NCI-H748 treated with DMSO at 0.1 percent for 48 hours (cell line): Measurements from ENCODE around the gene CNGB1.
"Not testable (repeated sequence)": the region's sequence is repeated elsewhere in the genome, so short reads cannot be mapped to it uniquely, and the experiment has no call there.

ENCODE experiments used
- DNase-seq: peaks from one replicate; lab custom pipeline; 2025; lab: John Stamatoyannopoulos, UW

Gene CNGB1

DNA sequence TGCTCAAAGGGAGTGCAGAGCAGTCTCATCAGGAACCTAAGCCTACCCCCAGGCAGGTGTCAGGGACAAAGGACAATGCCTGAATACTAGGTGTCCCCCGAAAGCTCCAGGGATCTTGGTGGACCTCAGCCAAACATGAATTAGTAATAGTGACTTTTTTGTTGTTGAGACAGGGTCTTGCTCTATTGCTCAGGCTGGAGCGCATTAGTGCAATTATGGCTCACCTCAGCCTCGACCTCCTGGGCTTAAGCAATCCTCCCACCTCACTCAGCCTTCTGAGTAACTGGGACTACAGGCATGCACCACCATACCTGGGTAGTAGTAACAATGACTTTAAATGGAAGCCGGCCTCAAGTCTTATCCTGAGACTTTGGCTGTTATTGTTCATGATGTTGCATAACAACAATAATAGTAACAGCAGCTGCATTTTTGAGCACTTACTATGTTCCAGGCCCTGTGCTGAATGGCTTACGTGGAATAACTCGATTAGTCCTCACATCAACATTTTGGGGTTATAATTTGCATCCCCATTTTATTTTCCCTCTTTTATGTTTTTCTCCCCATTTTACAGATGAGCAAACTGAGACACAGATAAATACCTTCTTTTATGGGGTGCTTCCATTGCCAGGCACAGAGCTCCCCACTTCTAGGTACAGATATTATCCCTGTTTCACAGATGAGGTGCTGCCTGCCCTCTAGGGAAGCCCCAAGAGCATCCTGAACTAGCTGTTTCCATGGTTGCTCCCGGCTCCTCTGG is 19.5 kb downstream of the CNGB1 start:
- DNase-seq = no peak

DNA sequence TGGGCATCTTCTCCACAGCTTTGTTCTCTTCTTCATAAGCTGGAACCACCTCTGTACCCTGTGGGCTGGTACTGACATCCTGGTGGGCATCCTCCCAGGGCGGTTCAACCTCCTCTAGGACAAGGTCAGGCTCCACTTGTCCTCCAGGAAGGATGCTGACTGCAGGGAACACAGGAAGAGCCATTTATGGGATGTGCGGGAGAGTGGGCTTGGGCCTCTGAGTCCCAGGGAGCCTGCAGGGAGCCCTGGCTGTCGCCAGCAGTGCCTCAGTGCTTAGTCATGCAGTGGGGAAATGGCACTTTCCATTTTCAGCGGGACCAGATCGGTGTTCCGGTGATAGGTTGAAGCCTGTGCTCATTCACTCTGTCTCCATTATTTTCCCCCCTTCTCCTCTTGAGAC is 20.5 kb downstream of the CNGB1 start:
- no peak for DNase-seq

DNA sequence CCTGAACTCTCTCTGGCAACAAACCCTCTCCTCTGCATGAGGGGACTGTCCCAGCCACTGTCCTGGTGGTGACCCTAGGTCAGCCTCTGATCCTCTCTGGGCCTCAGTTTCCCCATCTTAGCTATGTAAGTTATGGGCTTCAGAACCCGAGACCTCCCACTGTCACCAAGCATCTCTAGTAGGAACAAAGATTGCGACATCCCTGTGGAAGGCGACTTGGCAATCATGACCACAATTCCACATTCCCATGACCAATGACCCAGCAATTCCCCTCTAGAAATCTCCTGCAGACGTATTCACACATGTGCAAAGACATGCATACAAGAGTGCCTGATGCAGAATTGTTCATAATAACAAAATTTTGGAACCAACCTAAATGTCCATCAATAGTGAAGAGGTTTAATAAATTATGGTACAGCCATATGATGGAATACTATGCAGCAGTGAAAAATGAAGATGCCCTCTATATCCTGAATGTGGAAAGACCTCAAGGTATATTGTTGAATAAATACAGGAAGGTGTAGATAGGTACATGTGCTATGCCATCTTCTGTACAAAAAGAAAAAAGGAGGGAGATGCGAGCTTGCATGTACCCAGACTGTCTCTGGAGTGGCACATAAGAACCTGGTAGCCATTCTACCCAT is 21.2 kb downstream of the CNGB1 start:
- no peak for DNase-seq

DNA sequence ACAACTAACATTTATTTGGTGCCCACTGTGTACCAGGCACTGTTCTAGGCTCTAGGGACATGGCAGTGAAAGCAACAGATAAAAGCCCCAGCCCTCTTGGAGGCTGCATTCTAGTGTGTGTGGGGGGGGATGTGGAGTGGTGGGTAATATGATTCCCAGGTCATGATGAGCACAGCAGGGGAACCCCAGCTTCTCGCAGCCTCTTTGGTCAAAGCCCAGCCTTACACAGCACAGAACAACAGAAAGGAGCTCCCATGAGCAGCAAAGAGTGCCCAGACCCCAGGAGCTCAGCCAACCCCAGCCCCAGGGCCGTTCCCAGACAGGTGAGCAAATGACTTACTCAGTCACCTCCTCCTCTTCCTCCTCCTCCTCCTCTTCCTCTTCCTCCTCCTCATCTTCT is 21.9 kb downstream of the CNGB1 start:
- DNase-seq = no peak

DNA sequence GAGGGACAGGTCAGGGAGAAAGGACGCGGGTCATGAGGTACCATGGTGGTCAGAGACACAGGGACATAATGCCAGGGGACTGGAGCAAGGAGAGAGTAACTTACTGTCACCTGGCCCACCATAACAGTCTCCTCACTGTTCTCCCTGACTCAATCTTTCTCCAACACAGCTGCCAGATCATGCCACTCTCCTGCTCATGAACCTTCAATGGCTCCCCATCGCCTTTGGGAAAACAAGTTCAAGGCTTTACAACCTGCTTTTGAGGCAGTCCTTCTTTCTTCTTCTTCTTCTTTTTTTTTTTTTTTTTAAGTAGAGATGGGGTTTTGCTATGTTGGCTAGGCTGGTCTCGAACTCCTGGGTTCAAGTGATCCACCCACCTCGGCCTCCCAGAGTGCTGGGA is 22.9 kb downstream of the CNGB1 start:
- no peak for DNase-seq

DNA sequence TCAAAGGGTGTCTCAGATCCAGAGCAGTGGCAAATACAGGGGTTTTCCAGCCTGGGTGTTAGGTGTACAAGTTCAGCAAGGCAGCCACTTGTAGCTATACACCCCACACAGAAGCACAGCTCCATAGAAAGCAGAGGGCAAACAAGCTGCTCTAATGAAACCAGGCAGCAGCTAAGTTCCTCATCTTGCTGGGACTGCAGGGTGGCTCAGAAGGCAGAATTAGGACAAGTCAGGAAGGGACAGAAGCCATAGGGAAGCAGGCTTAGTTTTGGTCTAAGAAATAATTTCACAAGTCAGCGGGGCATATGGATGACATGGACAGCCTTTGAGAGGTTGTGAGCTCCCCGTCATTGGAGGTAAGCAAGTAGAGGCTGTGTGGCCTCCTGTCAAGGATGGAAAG is 23.7 kb downstream of the CNGB1 start:
- no peak for DNase-seq

DNA sequence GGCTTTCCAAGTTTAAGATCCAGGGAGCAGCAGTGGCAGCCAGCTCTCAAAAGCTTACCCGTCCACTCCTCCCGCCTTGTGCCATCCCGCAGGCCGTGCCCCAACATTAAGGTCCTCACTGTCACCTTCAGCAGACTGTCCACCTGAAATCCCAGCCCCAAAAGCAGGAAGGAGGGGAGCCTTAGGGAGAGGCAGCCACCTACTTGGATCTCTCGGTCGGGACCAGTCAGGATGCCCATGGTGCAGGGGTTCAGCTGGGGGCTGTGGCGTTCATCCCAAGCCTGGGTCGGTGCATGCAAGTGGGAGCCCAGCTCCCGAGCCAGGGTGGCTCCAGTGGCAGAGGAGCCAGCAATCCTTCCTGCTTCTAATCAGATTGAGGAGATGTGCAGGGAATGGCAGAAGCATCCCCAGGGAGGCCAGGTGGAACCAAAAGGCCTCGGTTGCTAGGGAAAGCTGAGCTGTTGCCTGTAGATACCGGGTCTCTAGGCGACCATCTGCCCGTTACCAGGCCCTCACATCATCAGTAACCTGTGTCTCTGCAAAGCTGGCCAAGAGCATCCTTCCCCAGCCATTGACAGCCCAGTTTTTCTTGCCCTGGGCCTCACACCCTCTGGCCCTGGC is 24.6 kb downstream of the CNGB1 start:
- no peak for DNase-seq

DNA sequence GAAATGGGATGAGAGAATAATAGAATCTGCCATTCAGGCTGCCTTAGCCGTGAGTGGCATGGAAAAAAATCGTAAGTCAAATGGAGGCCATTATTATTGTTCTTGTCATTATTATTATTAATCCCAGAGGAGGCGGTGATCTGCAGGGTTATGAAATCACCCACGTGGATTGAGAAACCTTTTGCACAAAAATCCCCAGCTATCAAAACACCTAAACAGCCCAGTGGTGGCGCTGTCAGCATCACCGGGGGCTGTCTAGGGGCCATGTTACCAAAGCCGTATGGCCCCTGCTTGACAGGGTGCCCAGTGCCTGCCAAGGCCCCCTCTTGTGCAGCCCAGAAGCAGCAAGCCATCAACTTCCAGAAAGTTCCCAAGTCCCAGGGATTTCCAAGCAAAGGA is 25.2 kb downstream of the CNGB1 start:
- no peak for DNase-seq

DNA sequence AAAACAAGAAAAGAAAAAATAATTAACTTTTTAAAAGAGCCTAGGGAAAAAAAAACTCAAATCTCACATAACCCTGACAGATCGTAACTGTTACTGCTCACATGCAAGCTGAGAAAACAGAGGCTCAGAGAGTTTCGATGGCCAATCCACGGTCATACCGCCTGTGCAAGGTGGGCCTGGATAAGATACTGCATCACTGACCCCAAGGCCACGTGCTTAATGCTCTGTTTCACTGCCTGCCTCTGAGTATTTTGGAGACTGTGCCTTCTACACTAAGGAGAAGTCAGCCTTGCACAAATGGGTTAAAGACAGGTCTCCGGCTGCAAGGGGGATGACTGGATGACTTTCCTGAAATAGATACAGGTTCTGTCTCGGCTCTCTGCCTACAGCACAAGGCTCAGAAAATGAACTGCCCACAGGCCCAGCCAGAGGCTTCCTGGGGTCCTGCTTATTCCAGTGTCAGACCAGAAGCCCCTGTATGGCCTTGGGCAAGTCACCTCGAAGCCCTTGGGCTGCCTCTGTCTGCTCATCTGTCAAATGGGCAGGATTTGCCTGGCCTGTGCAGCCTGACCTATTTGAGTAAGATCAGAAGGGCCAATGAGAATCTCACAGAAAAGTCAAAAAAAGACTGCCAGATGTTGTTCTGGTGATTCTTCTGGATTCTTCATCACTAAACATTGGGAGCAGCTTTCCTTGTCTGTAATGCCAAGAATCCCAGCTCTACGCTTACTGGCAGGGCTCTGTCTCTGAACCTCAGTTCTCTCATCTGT is 25.8 kb downstream of the CNGB1 start:
- no peak for DNase-seq

DNA sequence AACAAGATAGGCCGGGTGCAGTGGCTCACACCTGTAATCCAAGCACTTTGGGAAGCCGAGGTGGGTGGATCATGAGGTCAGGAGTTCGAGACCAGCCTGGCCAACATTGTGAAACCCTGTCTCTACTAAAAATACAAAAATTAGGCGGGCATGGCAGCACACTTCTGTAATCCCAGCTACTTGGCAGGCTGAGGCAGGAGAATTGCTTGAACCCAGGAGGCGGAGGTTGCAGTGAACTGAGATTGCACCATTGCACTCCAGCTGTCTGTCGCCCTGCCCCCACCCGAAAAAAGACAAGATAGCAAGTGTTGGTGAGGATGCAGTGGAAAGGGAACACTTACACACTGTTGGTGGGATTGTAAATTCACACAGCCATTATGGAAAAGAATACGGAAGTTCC is 27.5 kb downstream of the CNGB1 start:
- not testable (repeated sequence) for DNase-seq

DNA sequence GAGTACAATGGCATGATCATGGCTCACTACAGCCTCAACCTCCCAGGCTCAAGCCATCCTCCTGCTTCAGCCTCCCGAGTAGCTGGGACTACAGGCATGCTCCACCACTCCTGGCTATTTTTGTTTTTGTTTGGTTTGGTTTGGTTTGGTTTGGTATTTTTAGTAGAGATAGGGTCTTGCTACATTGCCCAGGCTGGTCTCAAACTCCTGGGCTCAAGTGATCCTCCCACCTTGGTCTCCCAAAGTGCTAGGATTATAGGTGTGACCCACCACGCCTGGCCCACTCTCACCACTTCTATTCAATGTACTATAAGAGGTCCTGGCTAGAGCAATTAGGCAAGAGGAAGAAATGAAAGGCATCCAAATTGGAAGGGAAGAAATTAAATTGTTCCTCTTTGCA is 29.0 kb downstream of the CNGB1 start:
- DNase-seq = not testable (repeated sequence)

DNA sequence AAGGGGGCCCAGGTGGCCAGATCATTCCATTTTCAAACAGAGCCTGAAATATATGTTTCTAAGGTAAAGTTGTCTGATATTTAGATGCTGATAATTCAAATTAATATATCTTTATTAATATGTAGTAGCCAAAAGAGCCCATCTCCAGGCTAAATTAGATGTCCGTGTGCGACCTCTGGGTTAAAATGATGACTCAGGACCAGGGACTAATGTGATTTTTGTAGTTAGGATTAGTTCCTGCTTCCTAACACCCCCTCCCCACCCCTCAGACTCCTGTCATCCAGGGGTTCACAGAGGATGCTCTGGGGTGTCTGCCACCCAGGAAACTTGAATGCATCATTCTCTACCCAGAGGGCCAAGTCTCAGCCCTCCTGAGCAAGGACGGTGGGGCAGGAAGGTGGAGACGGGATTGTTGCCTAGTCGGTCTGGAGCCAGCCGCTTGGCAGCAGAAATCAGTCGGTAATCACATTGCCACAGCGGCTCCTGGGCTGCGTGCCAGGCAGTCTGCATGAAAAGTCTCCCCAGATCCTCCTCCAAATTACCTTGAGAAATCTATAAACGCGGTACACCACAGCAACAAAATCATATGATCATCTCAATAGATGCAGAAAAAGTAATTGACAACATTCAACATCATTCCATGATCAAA is 29.8 kb downstream of the CNGB1 start:
- DNase-seq = no peak

DNA sequence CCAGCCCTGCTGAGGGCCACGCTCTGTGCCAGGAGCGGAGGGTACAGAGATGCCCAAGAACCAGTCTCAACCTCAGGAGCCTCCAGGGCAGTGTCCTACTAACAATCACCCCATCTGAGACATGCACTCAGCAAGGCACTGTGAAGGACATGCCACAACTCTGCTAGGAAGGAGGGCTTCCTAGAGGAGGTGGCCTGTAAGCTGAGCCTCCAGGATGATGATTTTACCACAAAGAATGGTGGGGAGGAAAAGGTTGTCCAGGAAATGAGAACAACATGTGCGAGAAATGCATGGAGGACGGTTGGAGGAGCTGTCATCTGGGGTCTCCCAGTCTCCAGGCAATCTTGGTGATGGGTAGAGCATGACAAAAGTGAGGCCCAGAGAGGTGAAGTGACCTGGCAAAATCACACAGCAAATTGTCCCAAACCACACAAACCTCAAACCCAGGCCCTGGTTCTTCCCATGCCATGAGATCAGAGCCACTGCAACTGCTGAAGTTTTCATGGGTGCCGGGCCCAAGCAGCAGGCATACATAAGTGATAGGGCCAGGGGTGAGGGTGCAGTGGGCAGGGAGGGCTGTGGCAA is 30.5 kb downstream of the CNGB1 start:
- no peak for DNase-seq

DNA sequence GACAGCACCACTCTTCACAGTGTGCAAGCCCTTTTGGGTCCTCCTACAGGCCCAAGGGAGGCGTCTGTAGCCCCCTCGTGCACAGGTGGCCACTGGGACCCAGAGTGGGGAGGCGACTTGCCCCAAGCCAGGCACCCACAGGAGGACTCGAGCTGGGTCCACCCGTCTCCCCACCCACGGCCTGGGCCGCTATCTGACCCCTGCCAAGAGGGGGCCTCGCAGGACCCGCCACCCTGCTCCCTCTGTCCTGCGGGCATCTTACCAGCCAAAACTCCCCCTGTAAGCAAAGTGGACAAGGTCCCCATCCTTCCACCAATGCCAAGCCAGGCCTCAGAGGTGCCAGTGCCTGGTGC is 31.1 kb downstream of the CNGB1 start:
- no peak for DNase-seq

DNA sequence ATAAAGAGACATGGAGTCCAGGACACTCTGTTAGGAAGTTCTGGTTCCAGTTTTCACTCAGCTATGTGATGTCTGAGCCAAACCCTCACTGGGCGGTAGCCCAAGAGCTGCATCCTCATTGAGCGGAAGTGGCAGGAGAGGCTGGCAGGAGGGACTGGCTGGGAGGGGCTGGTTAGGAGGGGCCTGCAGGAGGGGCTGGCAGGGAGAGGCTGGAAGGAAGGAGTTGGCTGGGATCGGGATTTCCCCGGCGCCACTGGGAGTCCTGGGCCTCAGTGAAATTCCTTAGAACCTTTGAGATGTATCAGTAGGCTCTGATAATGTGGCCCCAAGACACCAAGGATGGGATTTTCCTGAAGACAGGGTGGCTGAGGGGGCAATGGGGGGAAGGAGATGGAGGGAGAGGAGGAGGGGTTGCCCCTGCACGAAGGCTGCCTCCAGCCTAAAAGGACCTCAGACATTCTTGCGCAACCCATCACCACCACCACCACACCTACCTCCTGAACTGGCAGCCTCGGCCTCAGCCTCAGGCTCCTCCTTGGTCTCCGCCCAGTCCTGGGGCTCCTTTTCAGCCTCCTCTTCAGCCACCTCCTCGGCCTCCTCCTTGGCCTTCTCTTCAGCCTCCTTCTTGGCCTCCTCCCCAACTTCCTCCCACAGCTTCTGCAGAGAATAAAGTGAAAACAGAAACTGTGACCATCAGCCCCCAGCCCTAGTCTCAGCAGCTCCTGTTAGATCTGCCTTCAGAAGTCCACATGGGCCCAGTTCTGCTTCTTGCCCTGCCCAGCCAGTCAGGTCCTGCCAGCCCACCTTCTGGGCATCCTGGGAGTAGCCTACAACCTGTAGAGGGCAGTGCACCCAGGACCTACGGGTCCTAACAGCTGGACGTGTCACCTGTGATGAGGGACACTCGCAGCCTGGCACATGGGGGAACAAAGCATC is 31.7 kb downstream of the CNGB1 start:
- no peak for DNase-seq

DNA sequence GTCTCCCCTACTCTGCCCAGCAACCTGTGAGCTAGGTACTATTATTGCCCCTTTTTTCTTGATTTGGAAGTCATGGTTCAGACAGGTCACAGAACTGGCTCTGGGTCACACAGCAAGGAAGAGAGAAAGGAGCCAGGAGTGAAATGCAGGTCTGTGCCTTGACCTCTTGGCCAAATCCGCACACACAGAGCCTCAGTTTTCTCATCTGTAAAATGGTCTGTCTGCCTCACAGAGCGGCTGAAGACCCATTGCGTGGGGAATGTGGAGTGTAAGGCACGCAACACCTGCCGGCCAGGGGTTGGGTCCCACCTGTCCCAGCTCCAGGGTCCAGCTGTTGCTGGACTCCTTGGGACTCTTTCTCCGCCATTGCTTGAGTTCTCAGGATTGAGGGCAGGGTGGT is 32.4 kb downstream of the CNGB1 start:
- DNase-seq = no peak

DNA sequence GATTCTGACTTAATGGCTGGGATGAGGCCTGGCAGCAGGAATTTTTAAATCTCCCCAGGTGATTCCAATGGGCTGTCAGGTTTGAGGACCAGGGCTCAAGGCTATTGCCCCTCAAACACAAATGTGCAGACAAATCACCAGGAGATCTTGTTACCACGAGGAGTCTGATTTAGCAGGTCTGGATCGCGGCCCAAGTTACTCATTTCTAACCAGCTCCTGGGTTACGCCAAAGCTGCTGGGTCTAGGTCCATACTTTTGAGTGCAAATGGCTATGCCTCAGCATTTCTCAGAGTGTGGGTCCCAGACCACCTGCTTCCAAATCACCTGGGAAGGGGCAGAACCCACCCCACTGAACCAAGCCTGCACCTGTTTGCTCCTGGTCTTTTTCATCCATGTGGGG is 33.1 kb downstream of the CNGB1 start:
- DNase-seq = no peak

DNA sequence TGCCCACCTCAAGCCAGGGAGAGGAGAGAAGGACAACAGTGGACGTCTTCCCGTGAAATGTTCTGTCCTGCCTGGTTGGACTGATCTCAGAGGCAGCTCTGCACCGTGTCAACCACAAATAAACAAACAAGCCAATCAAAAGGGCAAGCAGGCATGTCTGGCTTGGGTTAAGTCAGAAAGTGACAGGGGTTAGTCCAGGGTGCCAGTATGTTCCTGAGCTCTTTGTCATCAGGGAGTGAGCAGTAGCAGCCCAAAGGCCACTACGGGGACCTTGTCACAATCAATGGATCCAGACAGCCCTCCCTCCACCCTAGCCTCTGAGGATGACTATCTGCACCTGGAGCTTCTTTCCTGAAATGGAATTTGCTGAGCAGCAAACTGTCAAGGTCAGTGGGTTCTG is 35.0 kb downstream of the CNGB1 start:
- DNase-seq = no peak

DNA sequence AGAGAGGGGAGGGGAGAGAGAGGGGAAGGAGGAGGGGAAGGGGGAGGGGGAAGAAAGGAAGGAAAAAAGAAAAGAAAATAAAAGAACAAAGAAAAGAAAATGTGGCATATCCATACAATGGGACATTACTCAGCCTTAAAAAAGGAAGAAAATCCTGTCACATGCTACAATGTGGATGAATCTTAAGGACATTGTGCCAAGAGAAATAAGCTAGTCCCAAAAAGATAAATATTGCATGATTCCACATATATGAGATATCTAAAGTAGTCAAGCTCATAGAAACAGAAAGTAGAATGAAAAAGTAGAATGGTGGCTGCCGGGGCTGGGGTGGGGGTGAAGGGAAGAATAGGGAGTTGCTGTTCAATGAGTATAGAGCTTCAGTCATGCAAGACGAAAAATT is 40.4 kb downstream of the CNGB1 start:
- DNase-seq = no peak

DNA sequence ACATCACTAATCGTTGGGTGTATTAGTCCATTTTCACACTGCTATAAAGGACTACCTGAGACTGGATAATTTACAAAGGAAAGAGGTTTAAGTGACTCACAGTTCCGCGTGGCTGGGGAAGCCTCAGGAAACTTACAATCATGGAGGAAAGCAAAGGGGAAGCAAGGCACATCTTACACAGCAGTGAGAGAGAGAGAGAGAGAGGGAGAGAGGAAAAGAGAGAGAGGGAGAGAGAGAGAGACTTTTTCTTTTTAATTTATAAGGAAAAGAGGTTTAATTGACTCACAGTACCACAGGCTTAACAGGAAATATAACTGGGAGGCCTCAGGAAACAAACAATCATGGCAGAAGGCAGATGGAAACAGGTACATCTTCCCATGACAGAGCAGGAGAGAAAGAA is 41.7 kb downstream of the CNGB1 start:
- no peak for DNase-seq

DNA sequence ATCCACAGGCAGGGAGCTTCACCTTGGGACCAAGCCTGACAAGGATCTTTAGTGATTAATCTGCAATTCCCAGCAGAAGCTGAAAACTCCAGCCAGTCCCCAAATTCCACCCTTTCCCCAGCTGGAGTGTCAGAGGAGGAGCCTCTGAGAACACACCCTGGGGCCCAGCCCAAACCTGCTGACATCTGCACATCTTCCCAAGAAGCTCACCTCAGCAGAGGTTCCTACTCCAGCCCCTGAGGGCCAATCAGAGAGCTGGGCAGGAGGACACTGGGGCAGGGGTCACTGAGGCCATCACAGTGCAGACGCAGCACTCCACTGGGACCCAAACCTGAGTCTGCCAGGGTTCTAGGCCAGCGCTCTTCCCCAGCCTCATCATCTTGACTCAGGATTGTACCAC is 44.9 kb downstream of the CNGB1 start:
- DNase-seq = no peak
